Ovary (tissue), 3 donors: ENCODE data around the gene REELD1.

Experiments
- CTCF ChIP-seq, 3 donors: fragments of 450-650 bp in 2 of 3; fragments of 200-600 bp in 1 of 3; IDR thresholded peaks; one replicate each; pipeline versions ENCODE4 v1.5.1 to v1.8.0; 2016 to 2022; ENCODE audit warnings: antibody characterized with exemption in 3 of 3, mild to moderate bottlenecking in 1 of 3
- POLR2A ChIP-seq: fragments of 450-650 bp; IDR thresholded peaks from one replicate; pipeline ENCODE4 v1.6.1; 2017; ENCODE audit warnings: antibody characterized with exemption, mild to moderate bottlenecking, moderate library complexity
- donor health status: DM: no; HTN: no; CAD: no.

GRCh38 chr4:146236216-146236615 lies 21.9 kb downstream of the REELD1 start:
- no peak for TF ChIP-seq CTCF (IDR thresholded peaks at IDR 0.05)
- TF ChIP-seq POLR2A, result no peak
